Measurements from ENCODE around the gene ADD2.
"Not testable (repeated sequence)": the region's sequence is repeated elsewhere in the genome, so short reads cannot be mapped to it uniquely, and the experiment has no call there.

The ADD2 gene

DNA sequence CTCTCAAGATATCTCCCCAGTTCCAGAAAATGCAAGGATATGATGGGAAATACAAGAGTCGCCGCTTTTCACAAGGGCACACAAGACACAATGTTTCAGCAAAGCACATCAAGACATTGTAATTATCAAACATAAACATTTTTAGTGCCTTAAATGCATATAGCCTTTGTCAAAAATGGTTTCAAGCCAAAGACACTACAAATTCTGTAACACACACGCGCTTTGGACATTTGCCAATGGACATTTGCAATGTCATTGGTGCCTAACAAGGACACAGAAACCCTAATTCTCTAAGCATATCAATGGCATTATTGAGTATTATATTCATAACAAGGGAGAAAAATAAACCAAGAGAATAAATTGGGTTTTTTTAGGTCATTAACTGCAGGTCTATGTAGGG is 16.1 kb downstream of the ADD2 start:
- DNase-seq: no peak

DNA sequence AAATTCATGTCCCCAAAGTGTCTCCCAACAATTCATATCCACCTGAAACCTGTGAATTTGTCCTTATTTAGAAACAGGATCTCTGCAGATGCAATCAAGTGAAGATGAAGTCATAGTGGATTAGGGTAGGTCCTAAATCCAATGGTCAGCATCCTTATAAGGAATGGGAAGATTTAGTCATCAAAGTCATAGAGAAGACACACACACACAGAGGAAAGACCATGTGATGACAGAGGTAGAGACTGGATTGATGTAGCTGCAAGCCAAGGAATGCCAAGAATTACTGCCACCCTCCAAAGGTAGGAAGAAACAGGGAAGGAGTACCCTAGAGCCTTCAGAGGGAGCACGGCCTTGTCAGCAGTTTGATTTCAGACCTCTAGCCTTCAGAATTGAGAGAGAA is 17.7 kb downstream of the ADD2 start:
- DNase-seq: no peak

DNA sequence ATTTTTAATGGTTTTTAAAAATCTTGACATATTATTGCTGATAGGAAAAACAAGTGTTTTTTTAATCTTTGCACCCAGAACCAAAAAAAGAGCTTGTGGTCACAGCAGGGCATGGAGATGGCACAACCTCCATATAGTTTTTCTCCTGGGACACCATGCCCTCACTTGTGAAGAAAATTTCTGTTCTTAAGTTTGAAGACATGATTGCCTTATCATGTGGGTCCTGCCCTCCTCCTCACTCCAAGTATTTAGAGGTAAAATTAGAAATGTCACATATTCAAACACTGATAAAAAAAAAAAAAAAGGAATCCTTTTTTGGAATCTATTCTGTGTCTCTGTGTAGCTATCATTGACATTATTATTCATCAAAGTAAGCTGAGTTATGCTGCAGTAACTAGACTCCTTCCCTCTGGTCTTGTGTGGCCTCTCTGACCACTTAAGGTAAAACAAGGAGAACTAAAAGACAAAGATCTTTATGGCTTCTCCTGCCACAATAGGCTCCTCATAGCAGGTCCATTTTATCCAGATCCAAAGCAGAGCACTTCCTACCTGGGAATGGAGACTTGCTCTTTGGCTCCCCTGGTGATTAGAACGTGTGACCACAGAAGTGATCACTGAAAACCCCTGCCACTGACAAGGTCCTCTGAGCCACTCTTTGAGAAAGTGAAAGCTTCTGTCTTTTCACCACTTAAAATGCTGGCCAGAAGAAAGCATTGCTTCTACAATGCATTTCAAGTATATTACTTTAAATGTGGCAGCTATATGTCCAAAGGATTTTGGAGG is 19.8 kb downstream of the ADD2 start:
- DNase-seq: no peak

DNA sequence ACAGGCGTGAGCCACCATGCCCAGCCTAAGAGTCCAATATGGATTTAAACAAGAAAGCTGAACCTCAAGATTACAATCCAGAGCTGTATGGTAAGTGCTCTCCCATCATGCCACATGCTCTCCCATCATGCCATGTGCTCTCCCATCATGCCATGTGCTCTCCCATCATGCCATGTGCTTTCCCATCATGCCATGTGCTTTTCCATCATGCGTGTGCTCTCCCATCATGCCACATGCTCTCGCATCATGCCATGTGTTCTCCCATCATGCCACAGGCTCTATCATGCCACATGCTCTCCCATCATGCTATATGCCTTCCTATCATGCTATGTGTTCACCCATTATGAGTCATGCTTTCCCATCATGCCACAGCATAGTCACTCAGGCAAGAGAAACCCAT is 20.7 kb downstream of the ADD2 start:
- no peak for DNase-seq

DNA sequence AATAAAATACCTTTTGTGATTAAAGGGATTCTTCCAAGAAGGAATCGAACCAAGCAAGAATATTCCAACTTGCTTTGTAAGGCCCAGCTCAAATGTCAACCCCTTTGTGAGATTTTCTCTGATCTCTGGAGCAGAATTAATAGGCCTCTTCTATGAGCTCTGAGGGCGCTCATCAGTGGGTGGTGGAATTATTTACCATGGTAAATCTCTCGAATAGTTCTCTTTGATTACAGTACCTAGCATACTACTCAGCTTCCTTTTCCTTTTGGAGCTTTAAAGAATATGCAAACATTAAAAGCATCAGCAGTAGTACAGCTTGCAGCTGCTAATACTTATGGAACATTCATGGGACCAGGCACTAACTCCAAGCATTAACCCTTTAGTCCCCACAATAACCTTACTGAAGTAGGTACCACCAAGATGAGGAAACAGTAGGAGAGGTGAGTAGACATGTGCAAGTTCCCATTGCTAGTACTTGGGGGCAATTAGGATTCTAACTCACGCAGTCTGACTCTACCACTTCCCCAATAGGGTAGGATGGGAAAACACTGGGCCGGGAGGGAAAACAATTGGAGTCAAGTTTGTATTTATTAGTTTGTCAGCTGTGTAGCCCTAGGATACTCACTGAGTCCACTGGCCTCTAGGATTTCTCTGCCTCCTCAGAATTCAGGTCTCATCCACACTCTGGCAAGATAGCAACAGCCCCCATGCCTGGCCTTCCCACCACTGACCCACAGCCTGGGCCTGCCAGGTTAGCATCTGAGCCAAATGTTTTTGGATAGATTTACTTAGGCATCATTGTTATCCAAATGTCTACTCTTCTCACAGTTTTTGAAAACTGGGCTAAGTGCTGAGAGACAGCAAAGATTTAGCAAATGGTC is 21.7 kb downstream of the ADD2 start:
- DNase-seq: no peak

DNA sequence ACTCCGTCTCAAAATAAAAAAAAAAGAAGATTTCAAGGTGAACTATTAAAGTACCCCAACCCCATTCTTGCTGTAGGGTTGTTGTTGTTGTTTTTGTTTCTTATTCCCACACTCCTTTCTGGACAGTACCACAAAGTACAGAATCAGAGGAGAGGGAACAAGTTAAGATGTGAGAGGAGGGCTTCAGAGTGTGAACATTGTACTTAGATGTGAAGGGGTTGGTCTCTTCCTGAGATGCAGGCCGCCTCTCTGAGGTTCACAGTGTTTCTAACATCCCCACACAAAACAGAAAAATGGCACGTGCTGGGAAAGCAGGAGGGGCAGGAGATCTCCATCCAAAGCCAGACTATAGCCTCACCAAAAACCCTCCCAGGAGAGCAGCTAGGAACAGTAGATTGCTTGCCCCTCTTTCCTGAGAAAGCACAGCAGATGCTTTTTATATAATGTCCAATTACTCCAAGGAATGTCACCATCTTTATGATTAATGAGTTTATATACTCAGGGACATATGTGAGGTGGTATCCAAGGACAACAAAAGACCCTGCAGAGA is 22.6 kb downstream of the ADD2 start:
- DNase-seq: no peak

DNA sequence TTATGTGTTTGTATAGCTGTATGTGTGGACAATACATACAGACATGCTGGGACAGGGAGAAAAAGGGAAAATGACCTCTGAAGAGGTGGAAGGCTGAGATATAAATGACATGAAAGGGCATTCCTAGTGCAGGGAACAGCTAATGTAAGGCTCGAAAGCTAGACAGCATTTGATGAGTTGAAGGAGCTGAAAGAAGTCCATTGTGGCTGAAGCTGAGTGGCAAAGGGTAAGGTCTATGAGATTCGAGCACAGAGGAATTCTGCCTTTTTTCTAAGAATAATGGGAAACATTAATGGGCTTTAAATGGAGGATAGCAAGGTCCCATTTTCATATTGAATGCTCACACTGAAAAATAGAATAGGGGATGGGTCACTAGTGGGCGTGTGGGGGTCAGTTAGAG is 23.6 kb downstream of the ADD2 start:
- DNase-seq: no peak

DNA sequence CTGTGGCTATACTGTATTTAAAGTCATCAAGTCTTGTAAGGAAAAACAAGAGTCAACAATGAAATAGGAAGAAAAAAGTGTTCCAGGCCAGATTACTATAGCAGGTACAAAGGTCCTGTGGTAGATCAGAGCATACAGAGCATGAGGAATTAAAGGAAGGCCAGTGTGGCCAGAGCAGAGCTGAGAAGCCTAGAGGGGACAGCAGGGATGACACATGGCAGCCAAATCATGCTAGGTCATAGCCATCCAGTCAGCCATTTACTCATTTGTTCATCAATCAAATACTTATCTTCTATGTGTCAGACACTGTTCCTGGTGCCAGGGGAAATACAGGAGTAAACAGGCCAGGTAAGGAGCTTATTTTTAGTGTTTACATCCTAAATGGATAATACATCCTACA is 24.3 kb downstream of the ADD2 start:
- no peak for DNase-seq

DNA sequence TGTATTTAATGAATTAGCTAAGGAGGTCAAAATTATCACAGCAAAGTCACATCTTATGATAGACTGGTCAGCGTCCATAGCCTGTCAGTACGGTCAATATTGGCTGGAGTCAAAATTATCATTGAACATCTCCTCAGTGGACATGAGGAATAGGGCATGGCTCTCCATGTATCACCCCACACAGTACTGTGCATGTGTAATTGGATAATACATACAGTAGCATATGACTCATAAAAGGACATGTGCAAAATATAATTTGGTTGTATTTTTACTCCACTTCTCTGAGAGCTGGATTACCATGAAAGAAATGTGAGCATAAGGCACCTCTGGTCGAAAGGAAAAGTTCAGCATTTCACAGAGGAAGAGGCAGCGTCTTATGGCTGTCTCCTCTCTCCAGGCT is 24.9 kb downstream of the ADD2 start:
- DNase-seq: no peak

DNA sequence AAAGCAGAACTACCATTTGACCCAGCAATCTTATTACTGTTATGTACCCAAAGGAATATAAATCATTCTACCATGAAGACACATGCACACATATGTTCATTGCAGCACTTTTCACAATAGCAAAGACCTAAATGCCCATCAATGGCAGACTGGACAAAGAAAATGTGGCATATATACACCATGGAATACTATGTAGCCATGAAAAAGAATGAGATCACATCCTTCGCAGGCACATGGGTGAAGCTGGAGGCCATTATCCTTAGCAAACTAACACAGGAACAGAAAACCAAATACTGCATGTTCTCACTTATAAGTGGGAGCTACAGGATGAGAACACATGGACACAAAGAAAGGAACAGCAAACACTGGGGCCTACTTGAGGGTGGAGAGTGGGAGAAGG is 28.5 kb downstream of the ADD2 start:
- DNase-seq: not testable (repeated sequence)

DNA sequence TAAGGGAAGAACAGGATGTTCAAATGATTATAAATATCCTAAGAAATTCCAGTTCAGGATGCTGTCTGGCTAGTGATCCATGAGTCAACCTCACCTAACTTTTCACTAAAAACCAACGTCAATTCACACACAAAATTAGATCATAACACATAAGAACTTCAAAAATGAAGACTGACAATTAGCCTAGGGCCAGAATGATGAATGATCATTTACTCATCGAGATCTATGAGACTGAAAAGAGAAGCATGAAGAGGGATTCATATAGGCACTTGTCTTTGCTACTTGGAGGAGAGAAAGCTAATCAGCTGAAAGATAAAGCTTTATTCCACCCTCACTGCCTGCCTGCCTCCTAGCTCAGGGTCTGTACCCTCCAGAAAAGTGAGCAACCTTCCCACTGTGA is 29.8 kb downstream of the ADD2 start:
- DNase-seq: no peak

DNA sequence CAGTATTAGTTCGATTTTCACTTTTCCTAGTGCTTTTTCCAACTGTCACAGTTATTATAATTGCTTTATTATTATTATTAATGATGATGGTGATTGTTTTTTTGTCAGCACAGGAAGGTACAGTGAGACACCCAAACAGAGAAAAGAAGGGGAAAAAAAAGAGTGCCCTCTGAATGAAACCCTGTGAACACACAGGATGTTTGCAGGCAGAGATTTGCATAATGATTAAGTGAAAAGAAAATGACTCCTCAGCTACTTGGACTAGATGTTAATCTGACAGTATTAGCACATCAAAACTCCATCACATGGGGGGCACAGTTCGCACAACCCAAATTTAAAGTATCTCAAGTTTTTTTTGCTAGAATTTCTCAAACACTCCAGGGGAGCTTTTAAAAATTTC is 32.9 kb downstream of the ADD2 start:
- no peak for DNase-seq

DNA sequence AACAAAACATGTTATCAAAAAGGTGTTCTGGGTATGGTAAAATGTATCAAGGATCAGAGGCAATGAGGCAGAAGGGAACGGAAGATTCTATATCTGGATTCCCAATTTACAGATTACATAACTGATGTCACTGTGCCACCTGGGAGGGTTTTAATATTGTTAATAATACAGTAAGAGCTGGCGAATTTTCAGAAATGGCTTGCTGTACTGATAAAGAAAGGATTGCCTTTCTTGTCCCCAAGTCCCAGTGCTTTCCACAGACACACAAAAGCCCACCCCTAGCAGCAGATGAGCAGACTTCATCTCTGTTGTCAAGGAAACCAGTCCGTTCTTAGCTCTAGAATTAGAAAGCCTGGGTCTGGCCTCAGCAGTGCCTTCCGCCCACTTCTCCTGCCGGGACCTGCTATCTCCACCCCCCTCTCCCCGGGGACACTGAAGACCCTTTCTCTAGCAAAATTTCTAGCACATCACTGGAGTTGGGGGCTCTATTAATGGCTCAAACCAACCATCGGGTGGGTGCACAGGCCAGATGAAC is 34.3 kb downstream of the ADD2 start:
- no peak for DNase-seq

DNA sequence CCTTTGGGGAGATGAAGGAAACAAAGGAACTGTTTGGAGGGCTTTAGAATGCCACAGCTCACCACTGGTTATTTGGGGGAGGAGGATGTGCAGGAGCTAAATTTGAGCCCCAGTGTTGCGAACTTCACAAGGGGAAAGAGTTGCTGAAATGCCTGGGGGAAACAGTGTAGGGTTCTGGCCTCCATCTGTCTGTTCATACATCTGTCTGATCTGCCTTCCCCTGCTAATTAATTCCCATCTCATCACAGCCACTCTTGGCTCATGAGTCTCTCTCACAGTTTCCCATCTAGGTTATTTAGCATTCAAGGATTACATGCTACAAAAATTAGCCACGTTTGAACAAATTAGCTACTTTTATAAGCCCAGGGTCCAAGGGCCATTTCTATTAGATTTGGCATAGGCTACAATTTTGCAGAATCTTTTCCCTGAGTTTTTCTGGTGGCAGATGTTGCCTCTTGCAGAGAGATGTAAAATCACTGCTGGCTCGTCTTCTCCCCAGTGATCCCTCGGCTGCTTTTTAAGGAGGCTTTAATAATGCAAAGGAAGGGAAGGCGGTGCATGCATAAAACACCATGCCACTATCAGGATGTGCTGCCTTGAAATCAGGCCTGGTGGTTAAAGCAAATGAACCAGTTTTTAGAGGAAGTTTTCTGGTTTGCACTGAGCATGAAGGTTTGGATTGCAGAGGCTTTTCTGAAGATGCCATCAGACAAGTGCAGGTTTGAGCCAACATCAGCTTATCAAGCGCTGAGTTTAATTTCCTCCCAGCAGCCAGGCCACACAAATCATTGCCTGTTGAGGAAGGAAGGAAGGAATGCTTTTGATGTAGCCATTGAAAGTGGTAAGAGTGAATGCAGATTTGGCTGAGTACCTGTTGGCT is 35.0 kb downstream of the ADD2 start:
- no peak for DNase-seq

DNA sequence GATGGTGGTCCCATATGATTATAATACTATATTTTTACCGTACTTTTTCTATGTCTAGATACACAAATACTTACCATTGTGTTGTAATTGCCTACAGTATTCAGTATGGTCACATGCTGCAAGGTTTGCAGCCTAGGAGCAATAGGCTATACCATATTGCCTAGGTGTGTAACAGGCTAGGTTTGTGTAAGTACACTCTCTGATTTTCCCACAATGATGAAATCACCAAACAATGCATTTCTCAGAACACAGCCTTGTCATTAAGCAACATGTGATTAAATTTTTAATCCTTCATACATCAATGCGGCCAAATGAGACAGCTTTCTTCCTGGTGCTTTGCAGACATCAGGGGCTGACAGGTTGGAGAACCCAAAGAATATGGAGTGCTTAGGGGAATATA is 37.3 kb downstream of the ADD2 start:
- no peak for DNase-seq

DNA sequence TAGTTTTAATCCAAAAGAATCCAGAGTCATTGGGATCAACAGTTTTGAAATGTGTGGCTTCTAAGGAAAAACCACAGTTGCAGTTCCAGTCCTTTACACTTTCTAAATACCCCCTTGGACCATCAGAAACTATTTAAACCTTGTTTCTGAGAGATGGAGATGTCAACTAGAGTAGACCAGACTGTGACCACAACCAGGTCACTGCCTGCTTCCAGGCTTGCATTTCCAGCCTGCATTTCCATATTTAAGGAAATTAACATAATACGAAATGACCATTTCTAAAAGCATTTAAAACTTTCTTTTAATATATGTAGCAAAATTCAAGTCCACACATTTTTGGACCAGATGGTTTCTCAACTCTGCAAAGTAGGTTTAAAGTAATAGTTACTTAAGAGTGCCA is 38.4 kb downstream of the ADD2 start:
- DNase-seq: no peak

DNA sequence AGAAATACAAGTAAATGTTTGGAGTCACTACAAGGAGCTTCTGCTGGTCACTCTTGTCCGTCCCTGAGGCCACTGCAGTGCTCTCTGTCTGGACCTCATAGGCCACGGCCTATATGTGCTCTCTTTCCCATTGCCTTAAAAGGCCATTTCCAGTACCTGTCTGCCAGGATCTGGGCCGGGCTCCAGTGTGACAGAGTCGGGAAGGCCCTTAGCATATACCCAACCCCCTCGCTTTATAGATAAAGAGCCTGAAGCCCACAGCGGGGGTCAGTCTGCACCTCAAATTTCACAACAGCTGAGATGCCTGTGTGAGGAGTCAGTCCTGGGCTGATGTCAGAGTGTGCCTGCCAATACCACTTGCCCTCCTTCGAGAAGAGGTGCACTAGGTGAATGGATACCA is 39.9 kb downstream of the ADD2 start:
- no peak for DNase-seq

DNA sequence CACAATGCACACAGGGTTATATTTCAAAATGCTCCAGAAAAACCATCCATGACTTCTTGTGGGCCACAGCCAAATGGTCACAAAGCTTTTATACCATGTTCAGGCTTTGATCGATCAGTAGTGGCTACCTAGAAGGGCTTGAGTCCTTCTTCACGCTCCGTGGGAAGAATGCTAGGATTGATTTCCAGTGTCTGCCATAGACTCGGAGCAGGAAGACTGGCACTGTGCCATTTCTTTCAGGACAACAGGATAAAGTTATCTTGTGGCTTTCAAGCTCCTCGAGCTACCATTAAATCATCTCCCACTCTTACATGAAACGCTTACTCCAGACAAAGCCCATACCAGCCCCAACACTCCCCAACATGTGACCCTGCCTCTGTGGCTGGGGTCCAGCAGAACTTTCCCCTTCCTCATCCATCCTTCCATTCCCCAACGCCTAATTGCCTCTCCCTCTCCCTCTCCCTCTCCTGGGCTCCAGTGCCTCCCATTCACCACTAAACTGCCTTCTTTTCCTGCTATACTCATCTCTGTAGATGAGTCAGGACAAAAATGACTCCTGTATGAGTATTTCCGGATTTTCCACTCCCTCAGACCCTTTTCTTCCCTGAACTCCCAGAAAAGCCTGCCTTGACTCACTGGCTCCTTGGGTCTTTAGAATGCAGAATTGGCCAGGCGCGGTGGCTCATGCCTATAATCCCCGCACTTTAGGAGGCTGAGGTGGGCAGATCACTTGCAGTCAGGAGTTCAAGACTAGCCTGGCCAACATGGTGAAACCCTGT is 40.9 kb downstream of the ADD2 start:
- DNase-seq: no peak

DNA sequence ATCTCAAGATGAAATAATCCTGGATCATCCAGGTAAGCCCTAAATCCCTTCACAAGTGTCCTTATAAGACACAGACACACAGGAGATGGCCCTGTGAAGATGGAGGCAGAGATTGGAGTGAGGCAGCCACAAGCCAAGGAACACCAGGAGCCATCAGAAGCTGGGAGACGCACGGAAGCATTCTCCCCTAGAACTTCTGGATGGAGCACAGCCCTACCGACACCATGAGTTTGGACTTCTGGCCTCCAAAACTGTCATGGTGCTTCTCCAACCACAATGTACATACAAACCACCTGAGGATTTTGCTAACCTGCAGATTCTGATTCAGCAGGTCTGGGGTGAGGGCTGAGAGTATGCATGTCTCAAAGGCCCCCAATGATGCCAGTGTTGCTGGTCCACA is 42.5 kb downstream of the ADD2 start:
- no peak for DNase-seq

DNA sequence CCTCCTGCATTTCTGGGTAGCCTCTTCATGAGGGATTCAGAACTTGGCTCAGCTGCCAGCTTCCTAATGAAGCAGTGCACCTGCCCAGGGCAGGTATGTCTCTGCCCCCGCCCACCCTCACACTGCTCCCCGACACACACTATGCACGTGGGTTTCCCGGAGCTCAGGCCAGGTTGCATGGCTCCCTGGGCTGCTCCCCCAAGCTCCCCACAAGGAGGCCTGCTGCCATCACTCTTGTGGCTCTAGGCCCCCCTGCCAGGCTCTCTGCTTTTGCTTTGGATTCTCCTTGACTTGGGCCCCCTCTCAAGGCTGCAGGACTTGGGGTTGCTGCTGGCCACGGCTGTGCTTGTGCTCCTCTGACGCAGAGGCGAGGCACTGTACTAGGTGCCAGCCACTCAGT is 43.6 kb downstream of the ADD2 start:
- no peak for DNase-seq

DNA sequence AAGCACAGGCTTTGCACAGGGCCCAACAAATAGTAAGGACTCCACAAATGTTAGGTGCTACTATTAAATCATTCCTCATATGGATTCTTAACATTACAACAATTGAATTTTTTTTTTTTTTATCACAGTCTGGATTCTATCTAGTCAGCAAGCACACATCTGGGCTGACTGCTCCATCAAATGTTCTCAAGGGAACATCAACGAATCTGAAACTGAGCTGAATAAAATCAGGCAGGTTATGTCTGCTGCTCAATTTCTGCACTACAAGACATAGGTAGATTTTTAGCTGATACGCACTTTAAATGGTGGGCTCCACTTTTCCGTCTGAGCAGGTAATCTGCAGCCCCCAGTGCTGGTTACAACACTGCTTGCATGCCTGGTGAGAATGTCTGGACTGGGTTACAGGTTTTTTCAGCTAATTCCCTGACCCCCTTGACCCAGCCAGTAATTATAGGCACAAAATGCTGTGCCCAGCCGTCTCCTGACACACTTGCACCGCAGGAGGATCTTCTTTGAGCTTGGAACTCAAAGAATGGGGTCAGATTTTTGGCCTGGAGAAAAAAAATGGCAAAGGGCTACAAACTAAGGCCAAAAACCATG is 44.6 kb downstream of the ADD2 start:
- DNase-seq: no peak
